SK-N-SH (cell line): ENCODE measurements around the gene DOCK4. TPM values are rescaled to one million over a fixed set of nuclear protein-coding genes. Genes with fewer than 3 reads are reported as not detected.
A peak's percentile ranks its signal among the peaks of the same experiment; 100 is the strongest.

Experiments
- CTCF ChIA-PET: fragments of 300-600, 350-600 bp; formaldehyde crosslinking; extraction: SDS; loops from one replicate; lab custom pipeline; 2021; lab: Yijun Ruan, JAX
- POLR2A ChIA-PET: fragments of 350-600 bp; sonication (Branson Sonifier 250); formaldehyde crosslinking; extraction: SDS; loops from one replicate; lab custom pipeline; 2020; ENCODE audit warnings: antibody characterized with exemption, inconsistent platforms; lab: Yijun Ruan, JAX
- DNase-seq: peaks from one replicate; pipeline ENCODE4 v3.0.0; 2012
- H2AFZ ChIP-seq: fragments of 200-600 bp; sonication (generic); 2 replicates; pipeline ENCODE4 v1.8.1; 2016; ENCODE audit warnings: antibody characterized with exemption, mild to moderate bottlenecking, low read depth
- H3F3A ChIP-seq: fragments of 200-600 bp; sonication (generic); replicated peaks from 2 replicates; pipeline ENCODE3; 2016; ENCODE audit warnings: antibody characterized with exemption, mild to moderate bottlenecking; ENCODE audit not compliant: insufficient read depth
- H3K27ac ChIP-seq, 2 experiments: fragments of 200-500 bp in 1 of 2; fragments of 200-600 bp in 1 of 2; sonication (Bioruptor generic) in 1 of 2; sonication (generic), shearing (Covaris generic) in 1 of 2; 2 replicates each; pipeline versions ENCODE4 v1.5.1 to v1.6.1; 2014 to 2016; ENCODE audit warnings: low read depth in 2 of 2, inconsistent platforms in 1 of 2, low read length in 1 of 2, mild to moderate bottlenecking in 1 of 2, mixed read lengths in 1 of 2
- H3K27me3 ChIP-seq: fragments of 200-600 bp; sonication (generic), shearing (Covaris generic); 2 replicates; pipeline ENCODE4 v1.6.1; 2016; ENCODE audit warnings: mixed run types; ENCODE audit not compliant: insufficient read depth
- H3K36me3 ChIP-seq, 2 experiments: fragments of 200-500 bp in 1 of 2; fragments of 200-600 bp in 1 of 2; sonication (Bioruptor generic) in 1 of 2; sonication (generic) in 1 of 2; replicated peaks in 1 of 2; 2 replicates each; pipeline versions ENCODE3 to v1.5.1; 2014 to 2016; ENCODE audit warnings: low read length in 1 of 2, mild to moderate bottlenecking in 1 of 2; ENCODE audit not compliant: insufficient read depth in 2 of 2, control insufficient read depth in 1 of 2
- H3K4me1 ChIP-seq, 2 experiments: fragments of 200-500 bp in 1 of 2; fragments of 200-600 bp in 1 of 2; sonication (Bioruptor generic) in 1 of 2; sonication (generic), shearing (Covaris generic) in 1 of 2; 2 replicates each; pipeline versions ENCODE4 v1.5.1 to v1.6.1; 2014 to 2016; ENCODE audit warnings: low read depth in 1 of 2, low read length in 1 of 2, mixed run types in 1 of 2; ENCODE audit not compliant: insufficient read depth in 2 of 2, control insufficient read depth in 1 of 2
- H3K4me2 ChIP-seq: fragments of 200-600 bp; sonication (generic), shearing (Covaris generic); 2 replicates; pipeline ENCODE4 v1.6.1; 2017; ENCODE audit warnings: mixed run types
- H3K4me3 ChIP-seq, 2 experiments: fragments of 200-500 bp in 1 of 2; fragments of 200-600 bp in 1 of 2; sonication (Bioruptor generic) in 1 of 2; sonication (generic), shearing (Covaris generic) in 1 of 2; 2 replicates each; pipeline versions ENCODE4 v1.5.1 to v1.8.1; 2014 to 2016; ENCODE audit warnings: low read depth in 2 of 2, inconsistent platforms in 1 of 2, low read length in 1 of 2, mild to moderate bottlenecking in 1 of 2, mixed read lengths in 1 of 2, moderate library complexity in 1 of 2
- H3K79me2 ChIP-seq: fragments of 200-600 bp; sonication (generic); 2 replicates; pipeline ENCODE4 v1.8.1; 2017; ENCODE audit warnings: mild to moderate bottlenecking; ENCODE audit not compliant: insufficient read depth
- H3K9ac ChIP-seq: fragments of 200-600 bp; sonication (generic); 2 replicates; pipeline ENCODE4 v1.6.1; 2017; ENCODE audit warnings: mixed run types
- H3K9me2 ChIP-seq: fragments of 200-600 bp; sonication (generic); 2 replicates; pipeline ENCODE4 v1.6.1; 2017; ENCODE audit warnings: mixed run types
- H3K9me3 ChIP-seq: fragments of 200-600 bp; sonication (generic); 2 replicates; pipeline ENCODE4 v1.6.1; 2017; ENCODE audit warnings: mixed run types, mild to moderate bottlenecking, moderate library complexity
- H4K20me1 ChIP-seq: fragments of 200-600 bp; sonication (generic); 2 replicates; pipeline ENCODE4 v1.6.1; 2017; ENCODE audit warnings: mild to moderate bottlenecking, mixed run types; ENCODE audit not compliant: insufficient read depth
- CHD2 ChIP-seq: fragments of 150-350 bp; IDR thresholded peaks from 2 replicates; pipeline ENCODE4 v1.6.1; 2018; ENCODE audit warnings: low read length; ENCODE audit not compliant: partially characterized antibody
- CTCF ChIP-seq: fragments of 200-600 bp; sonication (generic); IDR thresholded peaks from 2 replicates; pipeline ENCODE4 v1.6.1; 2017; ENCODE audit warnings: antibody characterized with exemption, mild to moderate bottlenecking, moderate library complexity
- ELF1 ChIP-seq: IDR thresholded peaks from 2 replicates; pipeline ENCODE4 v1.4.0; 2012
- FOSL2 ChIP-seq: IDR thresholded peaks from 2 replicates; pipeline ENCODE4 v1.4.0; 2012; ENCODE audit warnings: low read depth, mild to moderate bottlenecking, moderate library complexity, borderline replicate concordance
- FOXM1 ChIP-seq: IDR thresholded peaks from 2 replicates; pipeline ENCODE4 v1.4.0; 2012; ENCODE audit warnings: low read depth, mild to moderate bottlenecking
- GATA2 ChIP-seq: sonication (generic); formaldehyde crosslinking; IDR thresholded peaks from 2 replicates; pipeline ENCODE4 v1.5.0; 2020; ENCODE audit warnings: mild to moderate bottlenecking, missing genetic modification reagents
- IRF3 ChIP-seq: fragments of 150-350 bp; IDR thresholded peaks from 2 replicates; pipeline ENCODE4 v1.6.1; 2016; ENCODE audit warnings: mild to moderate bottlenecking, low read depth, low read length
- MAX ChIP-seq: IDR thresholded peaks from 2 replicates; pipeline ENCODE4 v1.4.0; 2012; ENCODE audit warnings: low read depth
- MEF2A ChIP-seq: IDR thresholded peaks from 2 replicates; pipeline ENCODE4 v1.4.0; 2012; ENCODE audit warnings: low read depth, borderline replicate concordance
- MXI1 ChIP-seq: IDR thresholded peaks from 2 replicates; pipeline ENCODE4 v1.6.1; 2012; ENCODE audit warnings: mild to moderate bottlenecking, low read depth, low read length, improper control_type of control experiment
- NFIC ChIP-seq: IDR thresholded peaks from 2 replicates; pipeline ENCODE4 v1.4.0; 2012; ENCODE audit warnings: borderline replicate concordance
- PBX3 ChIP-seq: IDR thresholded peaks from 2 replicates; pipeline ENCODE4; 2012
- POLR2AphosphoS5 ChIP-seq: IDR thresholded peaks from 2 replicates; pipeline ENCODE4 v1.6.1; 2012; ENCODE audit warnings: low read depth, low read length
- RAD21 ChIP-seq: IDR thresholded peaks from 2 replicates; pipeline ENCODE4 v1.6.1; 2012; ENCODE audit warnings: mild to moderate bottlenecking, low read length
- REST ChIP-seq: IDR thresholded peaks from 2 replicates; pipeline ENCODE4 v1.6.1; 2012; ENCODE audit warnings: mild to moderate bottlenecking, low read depth, low read length, moderate library complexity
- SIN3A ChIP-seq: IDR thresholded peaks from 2 replicates; pipeline ENCODE4 v1.6.1; 2012; ENCODE audit warnings: low read depth, mild to moderate bottlenecking, low read length, moderate library complexity, borderline replicate concordance
- SMC3 ChIP-seq: IDR thresholded peaks from 2 replicates; pipeline ENCODE4 v1.6.1; 2012; ENCODE audit warnings: low read depth, low read length, improper control_type of control experiment
- TCF12 ChIP-seq: IDR thresholded peaks from 2 replicates; pipeline ENCODE4 v1.4.0; 2012
- TEAD4 ChIP-seq: IDR thresholded peaks from 2 replicates; pipeline ENCODE4 v1.4.0; 2012; ENCODE audit warnings: mild to moderate bottlenecking, borderline replicate concordance; ENCODE audit not compliant: insufficient read depth
- YY1 ChIP-seq: IDR thresholded peaks from 2 replicates; pipeline ENCODE4 v1.4.0; 2012; ENCODE audit warnings: low read depth, mild to moderate bottlenecking
- WGBS: methylation state at CpG from one replicate; pipeline ENCODE4 v1.1.6; 2017; ENCODE audit warnings: low lambda C conversion rate; 5-methylcytosine and 5-hydroxymethylcytosine counted together
- polyA plus RNA-seq, 3 experiments: library from polyadenylated mRNA; depleted of rRNA; stranded (reverse); fragments of >200 nt; gene quantifications; 2 replicates each; pipeline ENCODE4 v1.2.3, GENCODE V29; 2012

DOCK4 gene
- polyA plus RNA-seq, 1 of the 3 experiments (the other 2 are of a cell fraction): 8.5 TPM

GRCh38 chr7:111678281-111678680 lies 527.9 kb downstream of the DOCK4 start:
- no peaks in the 10 kb centered on the region for H3K36me3 ChIP-seq
- CTCF ChIA-PET: no interaction called here
- DNase-seq: no peak
- peaks cover 8 to 19% of the 10 kb centered on the region in 2 experiments for H3K4me1 ChIP-seq
- TF ChIP-seq TCF12 (peak; percentile 51), FOSL2 (peak; percentile 7; the same call in 1 of the 2 replicates), SIN3A (no peak), PBX3 (peak; percentile 49; the same call in 1 of the 2 replicates), NFIC (peak; percentile 76)
- H3K4me3 ChIP-seq: no peak overlapping the region
- H3F3A ChIP-seq: peaks cover 14% of the 10 kb centered on the region
- peak overlapping the region; percentile 8; the same call in 1 of the 2 replicates for H3K4me2 ChIP-seq
- H3K27me3 ChIP-seq: no peaks in the 10 kb centered on the region
- no peak overlapping the region for H2AFZ ChIP-seq
- WGBS: 15% methylated on average over 3 of the region's 3 CpGs
- POLR2A ChIA-PET: no interaction called here
- no peak overlapping the region for H3K9ac ChIP-seq
- no peaks in the 10 kb centered on the region for H3K79me2 ChIP-seq
- H3K27ac ChIP-seq: no peak overlapping the region
- H3K9me2 ChIP-seq: no peaks in the 10 kb centered on the region
- H3K9me3 ChIP-seq: no peaks in the 10 kb centered on the region
- H4K20me1 ChIP-seq: no peaks in the 10 kb centered on the region

- H3K4me2 ChIP-seq: peak overlapping the region; percentile 8; the same call in 1 of the 2 replicates
- ChIA-PET CTCF (interaction anchor here (1.6 kb wide), 1 partner anchor 58 kb away, joined by 4 read pairs; no protein-coding TSS in a partner anchor), POLR2A (no interaction called here)
- peaks cover 14% of the 10 kb centered on the region for H3F3A ChIP-seq
- H3K4me3 ChIP-seq: no peak overlapping the region
- H2AFZ ChIP-seq: no peak overlapping the region
- no peak overlapping the region for H3K27ac ChIP-seq
- TF ChIP-seq TEAD4: no peak
- no peak for TF ChIP-seq PBX3
- no peak for TF ChIP-seq MAX
- no peak for TF ChIP-seq FOXM1
- no peak for TF ChIP-seq GATA2 (CRISPR knock-in tag)
- TF ChIP-seq YY1: no peak
- TF ChIP-seq RAD21: no peak
- TF ChIP-seq SMC3: no peak
- TF ChIP-seq TCF12: no peak
- no peak for TF ChIP-seq CHD2
- TF ChIP-seq IRF3: no peak
- TF ChIP-seq POLR2AphosphoS5: no peak
- no peak for TF ChIP-seq ELF1
- no peak for TF ChIP-seq SIN3A
- no peak for TF ChIP-seq CTCF
- TF ChIP-seq REST: no peak
- TF ChIP-seq MEF2A: no peak
- TF ChIP-seq MXI1: no peak
- H3K27me3 ChIP-seq: no peaks in the 10 kb centered on the region
- H3K9me3 ChIP-seq: no peaks in the 10 kb centered on the region
- H3K36me3 ChIP-seq: no peaks in the 10 kb centered on the region
- no peak overlapping the region for H3K9ac ChIP-seq
- no peaks in the 10 kb centered on the region for H3K79me2 ChIP-seq
- peaks cover 6 to 19% of the 10 kb centered on the region in 2 experiments for H3K4me1 ChIP-seq
- H3K9me2 ChIP-seq: no peaks in the 10 kb centered on the region
- H4K20me1 ChIP-seq: no peaks in the 10 kb centered on the region
- no peak for DNase-seq
Measured at GRCh38 chr7:111677848-111678247, 528.4 kb downstream of the DOCK4 start.
